Hepatic stellate cell (primary cell): ENCODE data around the gene SERPINA5.
"Not testable (repeated sequence)": the region's sequence is repeated elsewhere in the genome, so short reads cannot be mapped to it uniquely, and the experiment has no call there.

Experiments used
- DNase-seq: peaks from one replicate; pipeline ENCODE4 v3.0.0; 2011; ENCODE audit warnings: low spot score

SERPINA5 gene

GRCh38 chr14:94623856-94624499 is 42.8 kb downstream of the SERPINA5 start:
- DNase-seq, result no peak

GRCh38 chr14:94624537-94625352 is 43.5 kb downstream of the SERPINA5 start:
- DNase-seq, result no peak

DNA sequence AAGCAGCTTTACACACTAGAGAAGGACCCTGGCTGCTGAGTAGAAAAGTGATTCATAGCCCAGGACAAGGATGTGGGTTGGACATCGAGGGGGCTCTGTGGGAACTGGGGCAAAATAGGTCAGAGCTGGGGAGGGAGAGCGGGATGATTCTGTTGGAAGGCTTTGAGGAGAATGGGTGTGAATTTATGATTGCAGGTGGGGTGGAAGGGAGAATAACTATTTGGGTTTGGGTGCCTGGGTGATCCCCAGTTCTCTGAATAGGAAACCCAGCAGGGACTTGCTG is 44.1 kb downstream of the SERPINA5 start:
- DNase-seq, result no peak

DNA sequence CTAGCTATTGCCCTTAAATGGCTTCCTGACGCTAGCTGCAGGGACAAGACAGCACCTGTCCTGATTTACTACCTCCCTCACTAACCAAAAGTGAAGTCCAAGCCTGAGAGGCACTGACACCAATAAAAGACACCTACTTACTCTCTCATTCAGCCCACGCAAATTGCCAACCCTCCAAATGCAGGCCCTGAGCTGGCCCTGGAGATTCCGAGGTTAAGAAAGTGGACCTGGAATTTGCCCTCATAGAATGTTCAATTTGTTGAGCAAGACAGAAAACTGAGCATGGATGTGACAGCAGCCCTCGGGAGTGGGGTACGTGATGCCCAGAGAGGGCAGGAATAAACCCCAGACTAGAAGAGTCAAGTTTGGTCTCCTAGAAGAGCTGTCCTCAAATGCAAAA is 47.4 kb downstream of the SERPINA5 start:
- no peak for DNase-seq

DNA sequence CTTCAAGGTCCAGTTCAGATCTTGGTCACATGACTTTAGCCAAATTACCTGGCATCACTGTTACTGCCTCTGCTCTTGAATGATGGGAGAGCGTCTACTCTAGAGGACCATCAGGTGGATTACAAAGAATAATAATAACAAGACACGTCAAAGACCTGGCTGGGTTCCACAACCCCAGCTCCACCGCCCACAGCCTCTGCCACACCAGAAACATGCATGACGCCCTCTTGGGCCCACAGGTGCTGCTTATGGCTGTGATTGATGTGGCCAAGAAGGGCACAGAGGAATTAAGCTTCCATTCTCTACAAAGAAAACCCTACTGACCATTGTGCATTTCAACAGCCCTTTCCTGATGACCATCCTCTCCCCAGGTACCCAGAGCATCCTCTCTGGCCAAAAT is 49.2 kb downstream of the SERPINA5 start:
- no peak for DNase-seq

DNA sequence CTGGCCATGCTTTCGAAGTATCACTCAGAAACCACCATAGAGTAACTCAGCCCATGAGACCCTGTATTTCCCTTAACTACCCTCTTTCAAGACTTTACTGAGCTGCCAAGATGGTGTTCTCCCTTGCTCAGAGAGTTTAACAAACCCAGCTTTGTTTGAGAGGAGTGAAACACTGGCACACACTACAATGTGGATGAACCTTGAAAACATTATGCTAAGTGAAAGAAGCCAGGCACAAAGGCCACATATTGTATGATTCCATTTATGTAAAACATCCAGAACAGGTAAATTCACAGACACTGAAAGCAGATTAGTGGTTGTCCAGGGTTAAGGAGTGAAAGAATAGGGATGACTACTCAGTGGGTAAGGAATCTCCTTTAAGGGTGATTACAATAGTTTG is 49.8 kb downstream of the SERPINA5 start:
- DNase-seq, result no peak

GRCh38 chr14:94631536-94632304 is 50.5 kb downstream of the SERPINA5 start:
- no peak for DNase-seq

DNA sequence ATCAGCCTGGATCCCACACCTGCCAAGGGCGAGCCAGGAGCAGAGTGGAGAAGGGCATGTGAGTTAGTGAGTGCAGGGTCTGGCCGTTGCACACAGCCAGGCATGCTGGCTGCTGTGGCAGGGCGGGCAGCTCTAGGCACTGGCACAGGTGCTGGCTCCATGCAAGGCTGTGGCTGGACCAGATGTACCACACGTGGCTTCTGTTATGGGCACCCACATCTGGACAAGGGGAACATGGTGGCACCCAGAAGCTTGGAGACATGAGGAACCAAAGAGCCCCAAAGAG is 51.0 kb downstream of the SERPINA5 start:
- no peak for DNase-seq

DNA sequence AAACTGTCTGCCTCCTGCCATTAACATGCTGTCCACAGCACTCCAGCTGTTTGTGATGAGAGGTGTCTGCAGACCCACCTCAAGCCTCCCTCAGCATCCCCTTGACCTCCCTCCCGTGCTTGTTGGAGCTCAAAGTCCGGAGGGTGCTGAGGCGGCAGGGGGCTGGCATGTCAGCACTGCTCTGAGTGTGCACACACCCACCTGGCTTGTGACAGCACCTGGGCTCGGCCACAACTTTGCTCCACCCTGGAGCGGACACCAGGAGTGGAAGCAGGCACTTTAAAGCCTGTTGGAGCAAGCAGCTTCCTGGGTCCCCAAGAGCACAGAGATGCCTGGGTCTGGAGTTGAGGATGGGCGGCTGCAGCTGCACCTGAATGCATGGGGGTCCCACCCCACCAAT is 51.9 kb downstream of the SERPINA5 start:
- DNase-seq, result no peak

GRCh38 chr14:94635154-94635553 is 53.9 kb downstream of the SERPINA5 start:
- no peak for DNase-seq

DNA sequence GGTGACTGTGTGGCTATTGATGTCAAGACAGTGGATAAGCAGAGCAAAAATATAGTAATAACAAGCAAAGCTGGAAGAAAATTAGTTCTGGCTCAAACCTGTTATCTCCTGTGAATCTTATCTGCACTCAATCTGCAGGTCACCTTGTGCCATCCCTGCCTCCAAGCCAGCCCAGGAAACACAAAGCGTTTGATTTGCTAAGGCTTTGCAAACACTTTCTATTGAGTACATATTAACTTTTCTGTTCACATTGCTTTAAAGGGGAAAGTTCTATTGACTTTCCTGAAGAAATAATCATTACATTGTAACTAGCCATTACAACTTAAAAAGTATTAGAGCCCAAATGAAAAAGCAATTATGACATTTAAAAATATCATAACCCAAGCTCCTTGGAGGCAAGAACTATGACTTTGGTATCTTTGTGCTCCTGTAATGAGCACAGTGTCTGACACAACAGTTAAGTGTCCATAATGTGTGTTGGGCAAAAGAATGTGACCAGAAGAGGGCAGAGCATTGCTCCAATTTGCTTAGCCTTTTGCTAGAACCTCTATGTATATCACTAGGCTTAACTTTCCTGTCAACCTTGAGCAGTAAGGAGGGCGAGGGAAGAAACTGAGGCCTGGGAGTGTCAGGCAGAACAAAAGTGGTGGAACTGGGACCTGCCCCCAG is 55.7 kb downstream of the SERPINA5 start:
- no peak for DNase-seq

- DNase-seq, result not testable (repeated sequence)
Measured at GRCh38 chr14:94637814-94638213, 56.6 kb downstream of the SERPINA5 start.

DNA sequence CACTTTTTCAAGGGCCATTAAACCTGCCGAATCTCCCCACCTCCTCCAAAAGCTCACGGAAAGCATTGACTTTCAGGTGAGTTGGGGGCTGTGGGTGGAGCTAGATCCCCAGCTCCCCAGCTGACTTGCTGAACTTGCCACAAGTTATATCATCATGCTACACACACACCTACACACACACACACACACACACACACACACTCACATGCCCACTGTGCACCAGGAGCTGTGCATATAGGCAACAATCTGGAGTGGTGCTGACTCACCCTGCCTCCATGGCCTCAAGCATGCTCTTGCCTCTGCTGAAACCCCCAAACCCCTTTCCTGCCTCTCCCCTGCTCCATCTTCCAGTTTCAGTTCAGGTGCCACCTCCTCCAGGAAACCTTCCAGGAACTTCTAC is 57.1 kb downstream of the SERPINA5 start:
- DNase-seq, result no peak

DNA sequence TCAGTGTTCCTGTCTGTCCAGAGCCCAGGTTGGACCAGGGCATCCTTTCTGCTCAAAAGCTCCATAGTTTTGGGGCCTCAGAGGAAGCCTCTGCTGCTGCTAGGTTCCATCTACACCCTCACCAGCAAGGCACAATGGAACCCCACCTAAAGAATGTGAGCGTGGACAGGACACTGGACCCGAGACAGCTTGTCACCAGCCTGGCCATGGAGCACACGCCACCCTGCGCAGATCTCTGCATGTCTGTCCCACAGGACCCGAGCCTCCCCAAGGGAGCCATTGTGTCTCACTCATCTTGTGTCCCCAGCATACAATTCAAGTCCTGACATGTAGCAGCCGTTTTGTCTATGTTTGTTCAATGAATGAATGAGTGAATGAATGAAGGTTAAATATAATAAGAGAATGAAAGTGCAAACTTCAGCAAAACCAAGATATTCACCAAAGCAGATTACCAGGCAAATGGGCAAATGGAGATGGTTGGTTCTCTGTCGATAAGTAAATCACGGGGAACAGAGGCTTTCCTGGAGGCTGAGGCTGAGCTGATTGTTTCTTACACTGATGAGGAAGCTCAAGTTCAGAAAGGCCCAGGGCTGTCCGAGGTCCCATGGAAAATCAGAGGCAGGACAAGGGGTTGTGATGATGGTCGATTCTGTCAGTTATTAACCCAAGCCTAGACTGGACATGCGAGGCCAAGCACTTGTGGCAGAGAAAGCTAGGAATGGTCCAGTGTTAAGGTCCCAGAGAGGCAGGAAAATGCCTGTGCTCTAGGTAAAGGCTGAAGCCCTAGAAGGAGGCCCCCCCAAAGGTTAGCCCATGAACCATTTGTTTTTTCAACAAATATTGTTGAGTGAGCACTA is 58.0 kb downstream of the SERPINA5 start:
- no peak for DNase-seq

DNA sequence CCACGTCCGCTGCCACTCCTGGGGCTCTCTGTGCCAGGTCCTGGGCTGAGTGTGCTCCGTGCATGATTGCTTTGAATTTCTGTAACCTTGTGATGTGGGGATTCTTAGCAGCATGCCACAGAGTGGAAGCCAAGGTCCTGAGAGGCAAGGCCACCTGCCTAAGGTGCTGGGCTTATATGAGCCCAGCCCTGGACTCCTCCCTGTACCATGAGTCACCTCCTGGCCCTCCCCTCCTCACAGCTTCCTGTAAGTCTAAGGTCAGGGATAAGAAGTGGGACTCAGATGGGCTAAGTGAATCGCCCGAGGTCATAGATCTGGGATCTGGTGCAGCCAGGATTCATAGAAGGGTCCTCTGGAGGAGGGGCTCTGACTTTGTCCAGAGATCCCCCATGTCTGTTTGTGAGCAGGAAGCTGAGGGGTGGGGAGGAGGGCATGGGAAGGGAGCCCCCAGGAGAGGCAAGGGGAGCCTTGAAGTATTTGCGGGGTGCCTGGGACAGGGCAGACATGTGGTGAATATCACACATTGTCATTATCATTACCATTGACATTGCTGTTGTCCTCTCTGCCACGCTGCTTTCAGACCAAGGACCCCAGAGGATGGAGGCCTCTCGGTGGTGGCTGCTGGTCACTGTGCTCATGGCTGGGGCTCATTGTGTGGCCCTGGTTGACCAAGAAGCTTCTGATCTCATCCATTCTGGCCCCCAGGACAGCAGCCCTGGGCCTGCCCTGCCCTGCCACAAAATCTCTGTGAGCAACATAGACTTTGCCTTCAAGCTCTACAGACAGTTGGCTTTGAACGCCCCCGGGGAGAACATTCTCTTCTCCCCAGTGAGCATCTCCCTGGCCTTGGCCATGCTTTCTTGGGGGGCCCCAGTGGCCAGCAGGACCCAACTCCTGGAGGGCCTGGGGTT is 59.8 kb downstream of the SERPINA5 start:
- DNase-seq, result no peak

DNA sequence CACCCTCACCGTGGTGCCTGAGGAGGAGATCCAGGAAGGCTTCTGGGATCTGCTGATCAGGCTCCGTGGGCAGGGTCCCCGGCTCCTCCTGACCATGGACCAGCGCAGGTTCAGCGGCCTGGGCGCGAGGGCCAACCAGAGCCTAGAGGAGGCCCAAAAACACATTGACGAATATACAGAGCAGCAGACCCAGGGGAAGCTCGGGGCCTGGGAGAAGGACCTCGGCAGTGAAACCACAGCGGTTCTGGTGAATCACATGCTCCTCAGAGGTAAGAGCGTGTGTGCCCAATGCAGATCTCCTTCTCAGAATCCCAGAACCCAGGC is 60.4 kb downstream of the SERPINA5 start:
- DNase-seq, result no peak
